Ecto neural progenitor cell (in vitro differentiated cells): ENCODE results near the gene OR52A1.

Experiments
- DNase-seq: peaks from one replicate; pipeline ENCODE4 v3.0.0-alpha.2; 2018; ENCODE audit warnings: low spot score

Gene OR52A1

DNA sequence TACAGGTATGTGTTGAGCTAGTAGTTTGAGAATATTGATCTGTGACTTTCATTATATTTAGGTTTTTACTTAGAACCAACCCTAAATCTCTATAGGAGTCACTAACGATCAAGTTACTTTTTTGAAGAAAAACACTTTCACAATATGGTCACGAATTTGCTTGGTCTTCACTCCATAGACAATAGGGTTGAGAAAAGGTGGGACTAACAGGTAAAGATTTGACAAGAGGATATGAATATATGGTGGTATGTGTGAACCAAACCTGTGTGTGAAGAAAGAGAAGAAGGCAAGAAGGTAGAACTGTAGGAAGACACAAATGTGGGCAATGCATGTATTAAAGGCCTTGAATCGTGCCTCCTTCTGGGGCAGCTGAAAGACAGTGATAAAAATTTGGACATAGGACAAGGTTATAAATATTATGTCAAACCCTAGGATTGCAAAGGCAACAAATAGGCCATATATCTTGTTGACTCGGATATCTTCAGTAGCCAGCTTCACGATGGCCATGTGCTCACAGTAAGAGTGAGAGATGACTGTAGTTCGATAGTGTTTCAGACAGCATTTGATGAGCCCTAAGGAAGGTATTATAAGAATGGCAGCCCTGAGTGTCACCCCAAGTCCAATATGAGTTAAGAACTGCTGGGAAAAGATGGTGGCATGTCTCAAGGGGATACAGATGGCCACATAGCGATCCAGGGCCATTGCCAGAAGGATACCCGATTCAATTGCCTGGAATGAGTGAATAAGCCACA is 22.8 kb downstream of the OR52A1 start:
- DNase-seq = no peak

GRCh38 chr11:5129457-5129877 is 25.1 kb downstream of the OR52A1 start:
- no peak for DNase-seq

DNA sequence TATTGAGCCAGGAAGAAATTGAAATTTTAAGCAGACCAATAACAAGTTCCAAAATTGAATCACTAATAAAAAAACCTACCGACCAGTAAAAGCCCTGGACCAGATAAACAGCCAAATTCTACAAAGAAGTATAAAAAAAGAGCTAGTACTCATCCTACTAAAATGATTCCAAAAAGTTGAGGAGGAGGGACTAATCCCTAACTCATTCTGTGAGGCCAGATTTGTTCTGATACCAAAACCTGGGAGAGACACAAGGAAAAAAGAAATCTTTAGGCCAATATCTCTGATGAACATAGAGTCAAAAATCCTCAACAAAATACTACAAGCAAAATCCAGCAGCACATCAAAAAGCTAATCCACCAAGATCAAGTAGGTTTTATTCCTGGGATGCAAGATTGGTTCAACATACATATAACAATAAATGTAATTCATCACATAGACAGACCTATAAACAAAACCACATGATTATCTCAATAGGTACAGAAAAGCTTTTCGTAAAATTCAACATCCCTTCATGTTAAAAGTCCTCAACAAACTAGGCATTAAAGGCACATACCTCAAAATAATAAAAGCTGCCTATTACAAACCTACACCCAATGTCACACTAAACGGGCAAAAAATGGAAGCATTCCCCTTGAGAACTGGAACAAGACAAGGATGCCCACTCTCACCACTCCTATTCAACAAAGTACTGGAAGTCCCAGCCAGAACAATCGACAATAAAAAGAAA is 29.5 kb downstream of the OR52A1 start:
- no peak for DNase-seq

DNA sequence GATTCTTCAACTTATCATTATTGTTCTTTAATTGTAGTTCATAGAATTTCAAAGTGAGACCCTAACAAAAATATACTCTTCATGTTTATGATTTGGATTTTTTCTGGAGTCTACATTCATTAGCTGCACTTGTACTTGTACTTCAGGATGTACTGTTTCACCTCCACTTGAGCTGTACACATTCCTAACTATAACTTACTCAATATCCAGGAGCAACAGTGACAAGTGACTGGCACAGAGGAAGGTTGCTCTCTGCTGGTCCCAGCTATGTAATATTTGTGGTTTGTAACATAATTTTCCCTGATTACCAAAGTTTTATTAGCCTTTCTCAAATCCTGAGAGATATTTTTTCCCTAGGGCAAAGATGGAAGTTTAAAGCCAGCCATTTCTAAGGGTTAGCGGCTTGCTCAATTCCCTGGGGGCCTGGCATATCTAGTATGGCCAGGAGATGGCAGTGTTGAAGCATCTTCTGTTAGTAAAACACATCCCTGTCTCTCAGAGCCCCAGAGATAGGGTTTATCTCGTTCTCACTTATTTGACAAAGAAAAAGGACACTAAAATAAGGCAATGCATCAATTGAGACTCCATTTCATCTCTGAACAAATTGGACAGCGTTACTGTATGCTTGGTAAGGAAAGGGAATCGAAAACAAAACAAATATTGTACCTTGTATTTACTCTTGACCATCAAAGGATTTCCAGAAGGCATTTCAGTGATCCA is 30.6 kb downstream of the OR52A1 start:
- peak; percentile 74 for DNase-seq

DNA sequence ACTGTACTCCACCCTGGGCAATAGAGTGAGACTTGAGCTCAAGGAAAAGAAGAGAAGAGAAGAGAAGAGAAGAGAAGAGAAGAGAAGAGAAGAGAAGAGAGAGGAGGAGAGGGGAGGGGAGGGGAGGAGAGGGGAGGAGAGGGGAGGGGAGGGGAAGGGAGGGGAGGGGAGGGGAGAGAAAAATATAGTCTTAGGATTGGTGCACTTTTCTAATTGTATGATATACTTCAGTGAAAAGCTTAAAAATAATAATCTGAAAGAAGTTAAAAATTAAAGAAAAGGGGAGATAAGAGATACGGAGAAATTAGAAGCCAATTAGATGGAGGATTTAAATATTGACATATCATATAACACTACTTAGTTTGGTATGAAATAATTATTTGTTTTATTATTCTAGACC is 35.7 kb downstream of the OR52A1 start:
- DNase-seq = no peak

GRCh38 chr11:5117588-5117987 is 37.0 kb downstream of the OR52A1 start:
- no peak for DNase-seq

DNA sequence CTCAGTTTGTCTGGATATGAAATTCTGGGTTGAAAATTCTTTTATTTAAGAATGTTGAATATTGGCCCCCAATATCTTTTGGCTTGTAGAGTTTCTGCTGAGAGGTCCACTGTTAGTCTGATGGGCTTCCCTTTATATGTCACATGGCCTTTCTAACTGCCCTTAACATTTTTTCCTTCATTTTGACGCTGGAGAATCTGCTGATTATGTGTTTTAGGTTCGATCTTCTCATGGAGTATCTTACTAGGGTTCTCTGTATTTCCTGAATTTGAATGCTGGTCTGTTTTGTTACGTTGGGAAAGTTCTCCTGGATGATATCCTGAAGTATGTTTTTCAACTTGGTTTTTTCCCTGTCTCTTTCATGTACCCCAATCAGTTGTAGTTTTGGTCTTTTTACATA is 39.2 kb downstream of the OR52A1 start:
- no peak for DNase-seq

- no peak for DNase-seq
Measured at GRCh38 chr11:5107285-5107684, 47.3 kb downstream of the OR52A1 start.

- DNase-seq = no peak
Measured at GRCh38 chr11:5103066-5103465, 51.5 kb downstream of the OR52A1 start.

DNA sequence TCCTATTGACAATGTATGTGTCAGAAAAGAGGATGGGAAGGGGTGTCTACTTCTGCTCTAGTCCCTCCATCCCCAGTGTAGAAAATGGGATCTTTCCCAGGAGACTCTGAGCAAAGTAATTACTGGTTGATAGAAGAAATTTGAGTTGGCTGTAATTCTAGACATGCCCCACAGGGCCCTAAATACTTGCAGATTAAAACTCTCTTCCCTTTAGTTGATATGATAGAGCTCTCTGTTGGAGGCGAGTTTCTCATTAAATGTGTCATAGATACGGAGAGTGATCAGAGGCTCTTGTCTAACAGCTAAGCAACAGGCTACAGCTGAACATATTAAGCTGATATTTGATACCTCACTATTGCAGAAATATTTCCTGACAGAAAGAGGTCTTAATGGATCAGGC is 52.3 kb downstream of the OR52A1 start:
- DNase-seq = no peak

DNA sequence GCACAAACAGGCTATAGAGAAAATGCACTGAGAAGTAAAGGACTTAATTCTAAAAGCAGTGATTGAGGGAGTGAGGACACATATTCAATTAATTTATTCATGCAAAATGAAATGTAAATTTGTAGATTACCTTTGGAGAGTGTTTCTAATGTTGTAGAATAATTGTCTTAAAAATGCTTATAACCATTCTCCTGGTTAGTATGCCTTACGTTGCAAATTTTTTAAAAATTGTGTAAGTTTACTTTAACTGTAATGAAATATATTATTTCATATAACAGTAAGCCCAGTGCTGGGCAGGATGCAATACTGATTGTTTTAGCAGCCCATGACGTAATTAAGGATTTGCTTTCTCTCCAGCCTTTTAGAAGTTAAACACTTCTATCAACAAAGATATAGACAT is 58.5 kb downstream of the OR52A1 start:
- no peak for DNase-seq
